Caco-2 (cell line): ENCODE data around the gene COPZ2. TPM values are rescaled to one million over a fixed set of nuclear protein-coding genes. Genes with fewer than 3 reads are reported as not detected.
"Not testable (repeated sequence)": the region's sequence is repeated elsewhere in the genome, so short reads cannot be mapped to it uniquely, and the experiment has no call there.

ENCODE experiments used
- BruUV-seq: library from RNA; stranded (reverse); fragments of 400-500 nt; replicated peaks from 2 replicates; lab custom pipeline; 2021; lab: Mats Ljungman, UMichigan
- CTCF ChIA-PET: fragments of 300-600 bp; sonication (Branson Sonifier 250); formaldehyde crosslinking; loops from one replicate; lab custom pipeline; 2022; ENCODE audit warnings: antibody characterized with exemption; lab: Charles Lee
- POLR2A ChIA-PET: fragments of 300-600 bp; sonication (Branson Sonifier 250); formaldehyde crosslinking; loops from one replicate; lab custom pipeline; 2022; ENCODE audit warnings: antibody characterized with exemption; lab: Charles Lee
- DNase-seq, 2 experiments: peaks; one replicate each; pipeline versions ENCODE4 v3.0.0 to v3.0.0-alpha.2; 2020 to 2022
- H3K27me3 ChIP-seq: replicated peaks from 2 replicates; pipeline ENCODE4 v1.6.0; 2011; ENCODE audit warnings: low read length; ENCODE audit not compliant: control insufficient read depth, insufficient read depth
- H3K36me3 ChIP-seq: 2 replicates; pipeline ENCODE4 v1.5.1; 2011; ENCODE audit warnings: low read length; ENCODE audit not compliant: control insufficient read depth, insufficient read depth
- H3K4me1 ChIP-seq: fragments of 250-450 bp; sonication (Bioruptor Pico); 2 replicates; pipeline ENCODE4 v1.5.1; 2020; ENCODE audit warnings: mild to moderate bottlenecking
- H3K4me3 ChIP-seq: 2 replicates; pipeline ENCODE4 v1.5.1; 2011; ENCODE audit warnings: low read depth, mild to moderate bottlenecking, control low read depth, low read length
- H3K9me3 ChIP-seq: fragments of 250-450 bp; sonication (Bioruptor Pico); 2 replicates; pipeline ENCODE4 v1.5.1; 2020; ENCODE audit warnings: mild to moderate bottlenecking, moderate library complexity
- H3K27ac Mint-ChIP-seq: one replicate; pipeline ENCODE4 v1.8.0; 2022; ENCODE audit warnings: mixed read lengths; ENCODE audit not compliant: unreplicated experiment
- H3K27me3 Mint-ChIP-seq: one replicate; pipeline ENCODE4 v1.8.0; 2022; ENCODE audit warnings: mixed read lengths; ENCODE audit not compliant: insufficient read depth, unreplicated experiment
- H3K36me3 Mint-ChIP-seq: one replicate; pipeline ENCODE4 v1.8.0; 2022; ENCODE audit warnings: mild to moderate bottlenecking, mixed read lengths; ENCODE audit not compliant: insufficient read depth, unreplicated experiment
- H3K4me1 Mint-ChIP-seq: one replicate; pipeline ENCODE4 v1.8.0; 2022; ENCODE audit warnings: low read depth, mixed read lengths; ENCODE audit not compliant: unreplicated experiment
- H3K4me3 Mint-ChIP-seq: one replicate; pipeline ENCODE4 v1.8.0; 2022; ENCODE audit warnings: mild to moderate bottlenecking, moderate library complexity, mixed read lengths; ENCODE audit not compliant: unreplicated experiment
- H3K9me3 Mint-ChIP-seq: one replicate; pipeline ENCODE4 v1.8.0; 2022; ENCODE audit warnings: mixed read lengths; ENCODE audit not compliant: unreplicated experiment
- CTCF ChIP-seq, 2 experiments: fragments of 200-600 bp in 1 of 2; IDR thresholded peaks; 1 replicate in 1 of 2; 2 replicates in 1 of 2; pipeline versions ENCODE4 v1.5.1 to v1.8.0; 2011 to 2022; ENCODE audit warnings: antibody characterized with exemption in 1 of 2, control low read depth in 1 of 2, inconsistent platforms in 1 of 2, low read depth in 1 of 2, low read length in 1 of 2, mild to moderate bottlenecking in 1 of 2, moderate library complexity in 1 of 2; ENCODE audit not compliant: insufficient read depth in 1 of 2, severe bottlenecking in 1 of 2, unreplicated experiment in 1 of 2
- intact Hi-C: fragments of 100-400 bp; cut with micrococcal nuclease; formaldehyde crosslinking; loops from one replicate; pipeline ENCODE4 v1.10.0; 2022; ENCODE audit not compliant: unreplicated experiment
- total RNA-seq: library from RNA; stranded (reverse); gene quantifications from 2 replicates; pipeline ENCODE4 v1.2.3, GENCODE V29; 2022

The COPZ2 gene
- total RNA-seq, 1 experiment from 2014 or later: 6.7 TPM

GRCh38 chr17:48037838-48038323 is 284 bp upstream of the COPZ2 start:
- Mint-ChIP-seq H3K4me3 (peak overlapping the region; percentile 75), H3K9me3 (no peaks in the 10 kb centered on the region), H3K27ac (peak overlapping the region; percentile 6), H3K27me3 (peaks cover 2% of the 10 kb centered on the region), H3K36me3 (no peaks in the 10 kb centered on the region), H3K4me1 (no peaks in the 10 kb centered on the region)
- H3K36me3 ChIP-seq: no peaks in the 10 kb centered on the region
- BruUV-seq: no TSS peak
- H3K9me3 ChIP-seq: no peaks in the 10 kb centered on the region
- no peak for DNase-seq
- POLR2A ChIA-PET: interaction anchor here (1.1 to 1.2 kb wide), 2 partner anchors 11 to 13 kb away, joined by 3 to 5 read pairs; partner anchors contain the start of gene NFE2L1
- intact Hi-C loops: loop anchor here (1.0 kb wide), 2 partner anchors 10 to 13 kb away; partner anchors contain the start of gene NFE2L1
- CTCF ChIA-PET: interaction anchor here (1.2 to 4.6 kb wide), 2 partner anchors 10 to 13 kb away, joined by 4 to 27 read pairs; partner anchors contain the start of gene NFE2L1
- H3K4me3 ChIP-seq: peak overlapping the region; percentile 60
- H3K4me1 ChIP-seq: peaks cover 9% of the 10 kb centered on the region; the same call in 1 of the 2 replicates
- no peak for TF ChIP-seq CTCF (IDR thresholded peaks at IDR 0.05; ENCODE audit: insufficient read depth in 1 of 2, low read depth in 1 of 2, low read length in 1 of 2, severe bottlenecking in 1 of 2, unreplicated experiment in 1 of 2)
- H3K27me3 ChIP-seq: no peaks in the 10 kb centered on the region

- no peak overlapping the region; the same call in 1 of the 2 replicates for H3K4me3 ChIP-seq
- CTCF ChIA-PET: interaction anchor here (1.3 to 4.6 kb wide), 4 partner anchors 10 to 28 kb away, joined by 6 to 27 read pairs (median 7); partner anchors contain the start of gene NFE2L1
- H3K27me3 ChIP-seq: no peaks in the 10 kb centered on the region
- no peak for TF ChIP-seq CTCF (IDR thresholded peaks at IDR 0.05; ENCODE audit: insufficient read depth in 1 of 2, low read depth in 1 of 2, low read length in 1 of 2, severe bottlenecking in 1 of 2, unreplicated experiment in 1 of 2)
- H3K4me1 ChIP-seq: peaks cover 9% of the 10 kb centered on the region; the same call in 1 of the 2 replicates
- no peaks in the 10 kb centered on the region for H3K9me3 ChIP-seq
- POLR2A ChIA-PET: interaction anchor here (1.1 to 3.2 kb wide), 3 partner anchors 11 to 32 kb away, joined by 3 to 21 read pairs (median 5); partner anchors contain the start of gene NFE2L1
- no peak for DNase-seq
- Mint-ChIP-seq H3K9me3 (no peaks in the 10 kb centered on the region), H3K27ac (no peak overlapping the region), H3K27me3 (peaks cover 2% of the 10 kb centered on the region), H3K4me3 (peak overlapping the region; percentile 75), H3K4me1 (no peaks in the 10 kb centered on the region), H3K36me3 (no peaks in the 10 kb centered on the region)
- no peaks in the 10 kb centered on the region for H3K36me3 ChIP-seq
- intact Hi-C loops: loop anchor here (1.0 kb wide), 2 partner anchors 11 to 12 kb away; partner anchors contain the start of gene NFE2L1
- BruUV-seq: no TSS peak
These were observed 933 bp downstream of the COPZ2 start for GRCh38 chr17:48036693-48037035.

DNA sequence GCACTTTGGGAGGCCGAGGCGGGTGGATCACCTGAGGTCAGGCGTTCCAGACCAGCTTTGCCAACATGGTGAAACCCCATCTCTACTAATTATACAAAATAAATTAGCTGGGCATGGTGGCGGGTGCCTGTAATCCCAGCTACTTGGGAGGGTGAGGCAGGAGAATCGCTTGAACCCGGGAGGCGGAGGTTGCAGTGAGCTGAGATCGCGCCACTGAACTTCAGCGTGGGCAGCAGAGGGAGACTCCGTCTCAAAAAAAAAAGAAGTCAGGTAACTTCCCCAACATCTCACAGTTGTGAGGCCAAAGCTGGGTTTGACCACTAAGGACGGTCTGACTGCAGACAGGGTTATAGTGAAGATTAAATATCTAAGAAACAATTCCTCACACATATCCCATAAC is 2.9 kb downstream of the COPZ2 start:
- H3K27ac Mint-ChIP-seq, H3K4me1 Mint-ChIP-seq, H3K4me3 Mint-ChIP-seq, H3K27me3 ChIP-seq, H3K36me3 ChIP-seq, H3K9me3 Mint-ChIP-seq, BruUV-seq, H3K27me3 Mint-ChIP-seq, H3K4me3 ChIP-seq, H3K9me3 ChIP-seq, DNase-seq, H3K36me3 Mint-ChIP-seq, intact Hi-C loops, H3K4me1 ChIP-seq: not testable (repeated sequence)
- POLR2A ChIA-PET: interaction anchor here (3.2 kb wide), 1 partner anchor 13 kb away, joined by 21 read pairs; the partner anchor contains the start of gene NFE2L1
- CTCF ChIA-PET: interaction anchor here (0.9 to 4.6 kb wide), 6 partner anchors 8 to 64 kb away, joined by 5 to 27 read pairs (median 6); partner anchors contain the start of genes CDK5RAP3 and NFE2L1
- peak in 1 of 2 experiments; percentile 29 for TF ChIP-seq CTCF (IDR thresholded peaks at IDR 0.05; ENCODE audit: insufficient read depth in 1 of 2, low read depth in 1 of 2, low read length in 1 of 2, severe bottlenecking in 1 of 2, unreplicated experiment in 1 of 2)
